B cell (primary cell): ENCODE measurements around the gene STRN. TPM values are rescaled to one million over a fixed set of nuclear protein-coding genes. Genes with fewer than 3 reads are reported as not detected.

Source experiments
- ATAC-seq: fragments of 200-7000 bp; cut with Tn5 transposase; one replicate; pipeline ENCODE4 v1.10.0; 2021; ENCODE audit warnings: low read depth, mild to moderate bottlenecking, moderate number of reproducible peaks, moderate library complexity
- CTCF ChIA-PET: fragments of 350-600 bp; sonication (Branson Sonifier 250); formaldehyde crosslinking; loops from one replicate; lab custom pipeline; 2021; ENCODE audit warnings: antibody characterized with exemption, inconsistent platforms; lab: Charles Lee
- POLR2A ChIA-PET: fragments of 350-600 bp; sonication (Branson Sonifier 250); formaldehyde crosslinking; loops from one replicate; lab custom pipeline; 2021; ENCODE audit warnings: antibody characterized with exemption; lab: Charles Lee
- DNase-seq: peaks from one replicate; pipeline ENCODE4 v3.0.0; 2013
- H2AFZ ChIP-seq: 2 replicates; pipeline ENCODE4 v1.6.1; 2012; ENCODE audit warnings: mild to moderate bottlenecking, low read depth, low read length; ENCODE audit not compliant: insufficient read depth, poor library complexity, severe bottlenecking
- H3K27ac ChIP-seq, 2 donors: 1 replicate in 1 of 2; 2 replicates in 1 of 2; pipeline ENCODE4 v1.5.1; 2012 to 2013; ENCODE audit warnings: low read length in 2 of 2, mild to moderate bottlenecking in 2 of 2, moderate library complexity in 1 of 2
- H3K27me3 ChIP-seq, 4 experiments: fragments of 200-600 bp in 1 of 4; sonication (generic) in 1 of 4; replicated peaks in 1 of 4; 1 replicate in 2 of 4; 2 replicates in 2 of 4; pipeline versions ENCODE4 v1.6.1 to v1.7.0; 2013 to 2016; ENCODE audit warnings: low read length in 3 of 4, mild to moderate bottlenecking in 2 of 4, mixed read lengths in 1 of 4, moderate library complexity in 1 of 4; ENCODE audit not compliant: insufficient read depth in 4 of 4, control insufficient read depth in 3 of 4; ENCODE audit errors: control extremely low read depth in 1 of 4
- H3K36me3 ChIP-seq, 2 experiments: replicated peaks in 1 of 2; 1 replicate in 1 of 2; 2 replicates in 1 of 2; pipeline versions ENCODE4 v1.6.1 to v1.7.1; 2013; ENCODE audit warnings: low read length in 1 of 2; ENCODE audit not compliant: insufficient read depth in 2 of 2, control insufficient read depth in 1 of 2; ENCODE audit errors: control extremely low read depth in 1 of 2, extremely low read depth in 1 of 2
- H3K4me1 ChIP-seq, 2 donors: fragments of 200-600 bp in 1 of 2; sonication (generic) in 1 of 2; 1 replicate in 1 of 2; 2 replicates in 1 of 2; pipeline versions ENCODE4 v1.5.1 to v1.6.1; 2013 to 2017; ENCODE audit warnings: low read length in 2 of 2; ENCODE audit not compliant: control insufficient read depth in 2 of 2, insufficient read depth in 2 of 2
- H3K4me2 ChIP-seq: replicated peaks from 2 replicates; pipeline ENCODE3; 2012; ENCODE audit warnings: mild to moderate bottlenecking, low read depth, low read length; ENCODE audit not compliant: poor library complexity, severe bottlenecking
- H3K4me3 ChIP-seq, 5 experiments: fragments of 200-600 bp in 1 of 5; sonication (generic) in 1 of 5; 1 replicate in 3 of 5; 2 replicates in 2 of 5; pipeline versions ENCODE4 v1.5.1 to v1.7.0; 2011 to 2016; ENCODE audit warnings: low read length in 4 of 5, mild to moderate bottlenecking in 4 of 5, low read depth in 2 of 5, control low read depth in 1 of 5, moderate library complexity in 1 of 5; ENCODE audit not compliant: insufficient read depth in 1 of 5; ENCODE audit errors: control extremely low read depth in 1 of 5, extremely low read depth in 1 of 5
- H3K79me2 ChIP-seq: fragments of 200-600 bp; sonication (generic); one replicate; pipeline ENCODE4 v1.6.0; 2016; ENCODE audit warnings: low read length; ENCODE audit not compliant: control insufficient read depth, insufficient read depth
- H3K9ac ChIP-seq: fragments of 200-600 bp; sonication (generic); 2 replicates; pipeline ENCODE4 v1.6.1; 2017; ENCODE audit warnings: mild to moderate bottlenecking, low read length, moderate library complexity
- H3K9me3 ChIP-seq, 3 donors: one replicate each; pipeline versions ENCODE4 v1.6.1 to v1.7.1; 2013; ENCODE audit warnings: low read length in 2 of 3; ENCODE audit not compliant: control insufficient read depth in 2 of 3, insufficient read depth in 1 of 3; ENCODE audit errors: control extremely low read depth in 1 of 3
- H4K20me1 ChIP-seq: 2 replicates; pipeline ENCODE4 v1.6.0; 2012; ENCODE audit warnings: mild to moderate bottlenecking, low read length; ENCODE audit not compliant: insufficient read depth, control insufficient read depth, poor library complexity, severe bottlenecking
- H3K27ac Mint-ChIP-seq: one replicate; pipeline ENCODE4 v1.8.0; 2021; ENCODE audit warnings: mixed read lengths
- H3K27me3 Mint-ChIP-seq: one replicate; pipeline ENCODE4 v1.8.0; 2021; ENCODE audit warnings: mixed read lengths
- H3K4me1 Mint-ChIP-seq: one replicate; pipeline ENCODE4 v1.8.0; 2021; ENCODE audit warnings: mixed read lengths
- H3K4me3 Mint-ChIP-seq: one replicate; pipeline ENCODE4 v1.8.0; 2021; ENCODE audit warnings: mixed read lengths
- H3K9me3 Mint-ChIP-seq: one replicate; pipeline ENCODE4 v1.8.0; 2022; ENCODE audit warnings: mixed read lengths; ENCODE audit not compliant: insufficient read depth
- EZH2 ChIP-seq: IDR thresholded peaks from 2 replicates; pipeline ENCODE4 v1.6.1; 2012; ENCODE audit warnings: borderline replicate concordance, low read depth, mild to moderate bottlenecking, moderate library complexity, low read length; ENCODE audit not compliant: insufficient read depth, poor library complexity, severe bottlenecking
- WGBS: methylation state at CpG from one replicate; pipeline ENCODE4 v1.1.5; 2013; ENCODE audit warnings: missing lambda C conversion rate; ENCODE audit not compliant: insufficient coverage; 5-methylcytosine and 5-hydroxymethylcytosine counted together
- intact Hi-C: fragments of 100-400 bp; cut with micrococcal nuclease; formaldehyde crosslinking; loops from one replicate; pipeline ENCODE4 v1.10.0; 2022
- polyA plus RNA-seq: library from polyadenylated mRNA; depleted of rRNA; stranded (reverse); fragments of >200 nt; gene quantifications from 2 replicates; pipeline ENCODE4 v1.2.3, GENCODE V29; 2012
- total RNA-seq, 2 donors: library from RNA; stranded (reverse); fragments of 120-200 nt in 1 of 2; gene quantifications; 1 replicate in 1 of 2; 2 replicates in 1 of 2; pipeline versions ENCODE4 v1.2.3 to v1.2.4, GENCODE V29; 2013 to 2022
- TF ChIP-seq, protein P1 (sequence below): fragments of 200-600 bp; IDR thresholded peaks from one replicate; pipeline ENCODE4 v1.8.0; 2022; ENCODE audit warnings: antibody characterized with exemption, mild to moderate bottlenecking

The STRN gene
- total and polyA plus RNA-seq, 2 donors (not counting 1 experiment from before 2014, with no cell fraction given), result 5.8 to 38.6 TPM

DNA sequence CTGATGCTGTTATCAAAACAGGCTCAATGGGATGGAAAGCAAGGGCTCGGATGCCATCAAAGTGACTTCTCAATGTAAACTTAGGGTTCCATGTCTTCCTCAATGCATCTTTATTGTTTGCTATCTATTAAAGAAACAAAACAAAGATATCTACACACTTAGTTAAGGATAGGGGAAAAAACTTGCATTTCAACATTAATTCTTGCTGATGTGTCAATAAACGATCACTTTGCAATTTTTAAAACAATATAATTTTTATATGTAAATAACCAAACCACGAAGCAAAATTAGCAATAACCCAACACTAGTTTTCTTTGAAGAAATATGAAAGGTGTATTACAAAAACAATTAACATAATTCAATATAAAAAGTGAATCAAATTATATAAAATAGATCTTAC is 96.7 kb downstream of the STRN start:
- WGBS, result no CpG with 5 or more reads among the region's 3 CpGs
- CTCF ChIA-PET, result no interaction called here

DNA sequence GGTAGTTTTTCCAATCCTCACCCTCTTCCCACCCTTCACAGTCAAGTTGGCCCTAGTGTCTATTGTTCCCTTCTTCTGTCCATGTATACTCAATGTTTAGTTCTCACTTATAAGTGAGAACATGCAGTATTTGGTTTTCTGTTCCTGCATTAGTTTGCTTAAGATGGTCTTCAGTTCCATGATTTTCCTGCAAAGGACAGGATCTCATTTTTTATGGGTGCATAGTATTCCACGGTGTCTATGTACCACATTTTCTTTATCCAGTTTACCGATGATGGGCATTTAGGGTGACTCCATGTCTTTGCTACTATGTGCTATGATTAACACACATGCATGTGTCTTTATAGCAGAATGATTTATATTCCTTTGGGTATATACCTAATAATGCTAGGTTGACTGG is 104.4 kb downstream of the STRN start:
- intact Hi-C loops, result no loop called here
- Histone ChIP-seq H3K9me3 (peaks cover 0 to 1% (median 0%) of the 10 kb centered on the region in 3 donors), H2AFZ (no peak overlapping the region), H3K79me2 (no peaks in the 10 kb centered on the region), H3K36me3 (peaks cover 6 to 26% of the 10 kb centered on the region in 2 experiments), H3K27me3 (no peaks in the 10 kb centered on the region), H3K27ac (no peak overlapping the region), H3K4me3 (no peak overlapping the region), H3K9ac (no peak overlapping the region), H3K4me1 (no peaks in the 10 kb centered on the region), H4K20me1 (no peaks in the 10 kb centered on the region), H3K4me2 (no peak overlapping the region)
- DNase-seq, result no peak
- ChIA-PET POLR2A (no interaction called here), CTCF (no interaction called here)
- no peak for TF ChIP-seq EZH2
- TF ChIP-seq, protein P1, sequence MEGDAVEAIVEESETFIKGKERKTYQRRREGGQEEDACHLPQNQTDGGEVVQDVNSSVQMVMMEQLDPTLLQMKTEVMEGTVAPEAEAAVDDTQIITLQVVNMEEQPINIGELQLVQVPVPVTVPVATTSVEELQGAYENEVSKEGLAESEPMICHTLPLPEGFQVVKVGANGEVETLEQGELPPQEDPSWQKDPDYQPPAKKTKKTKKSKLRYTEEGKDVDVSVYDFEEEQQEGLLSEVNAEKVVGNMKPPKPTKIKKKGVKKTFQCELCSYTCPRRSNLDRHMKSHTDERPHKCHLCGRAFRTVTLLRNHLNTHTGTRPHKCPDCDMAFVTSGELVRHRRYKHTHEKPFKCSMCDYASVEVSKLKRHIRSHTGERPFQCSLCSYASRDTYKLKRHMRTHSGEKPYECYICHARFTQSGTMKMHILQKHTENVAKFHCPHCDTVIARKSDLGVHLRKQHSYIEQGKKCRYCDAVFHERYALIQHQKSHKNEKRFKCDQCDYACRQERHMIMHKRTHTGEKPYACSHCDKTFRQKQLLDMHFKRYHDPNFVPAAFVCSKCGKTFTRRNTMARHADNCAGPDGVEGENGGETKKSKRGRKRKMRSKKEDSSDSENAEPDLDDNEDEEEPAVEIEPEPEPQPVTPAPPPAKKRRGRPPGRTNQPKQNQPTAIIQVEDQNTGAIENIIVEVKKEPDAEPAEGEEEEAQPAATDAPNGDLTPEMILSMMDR, result no peak
- Mint-ChIP-seq H3K27me3 (no peaks in the 10 kb centered on the region), H3K4me1 (no peaks in the 10 kb centered on the region), H3K9me3 (peaks cover 2% of the 10 kb centered on the region), H3K27ac (no peak overlapping the region), H3K4me3 (no peak overlapping the region)
- no peak for ATAC-seq
- 100% methylated on average over 1 of the region's 2 CpGs for WGBS

More for the DNA sequence above, 96.7 kb downstream of the STRN start:
- no peak for ATAC-seq
- TF ChIP-seq, protein P1, result no peak
- no peak for TF ChIP-seq EZH2
- POLR2A ChIA-PET, result no interaction called here
- Mint-ChIP-seq H3K27me3 (no peaks in the 10 kb centered on the region), H3K9me3 (peaks cover 2% of the 10 kb centered on the region), H3K4me1 (no peaks in the 10 kb centered on the region), H3K27ac (no peak overlapping the region), H3K4me3 (no peak overlapping the region)
- Histone ChIP-seq H2AFZ (no peak overlapping the region), H3K9ac (no peak overlapping the region), H3K4me1 (no peaks in the 10 kb centered on the region), H3K27me3 (no peaks in the 10 kb centered on the region), H3K4me2 (no peak overlapping the region), H3K4me3 (no peak overlapping the region), H3K36me3 (peaks cover 14 to 36% of the 10 kb centered on the region in 2 experiments), H3K27ac (no peak overlapping the region), H3K9me3 (peaks cover 0 to 1% (median 0%) of the 10 kb centered on the region in 3 donors), H4K20me1 (no peaks in the 10 kb centered on the region), H3K79me2 (no peaks in the 10 kb centered on the region)
- no peak for DNase-seq
- intact Hi-C loops, result no loop called here
